ENCODE results near the gene PMM2.
"Not testable (repeated sequence)": the region's sequence is repeated elsewhere in the genome, so short reads cannot be mapped to it uniquely, and the experiment has no call there.

Gene PMM2

DNA sequence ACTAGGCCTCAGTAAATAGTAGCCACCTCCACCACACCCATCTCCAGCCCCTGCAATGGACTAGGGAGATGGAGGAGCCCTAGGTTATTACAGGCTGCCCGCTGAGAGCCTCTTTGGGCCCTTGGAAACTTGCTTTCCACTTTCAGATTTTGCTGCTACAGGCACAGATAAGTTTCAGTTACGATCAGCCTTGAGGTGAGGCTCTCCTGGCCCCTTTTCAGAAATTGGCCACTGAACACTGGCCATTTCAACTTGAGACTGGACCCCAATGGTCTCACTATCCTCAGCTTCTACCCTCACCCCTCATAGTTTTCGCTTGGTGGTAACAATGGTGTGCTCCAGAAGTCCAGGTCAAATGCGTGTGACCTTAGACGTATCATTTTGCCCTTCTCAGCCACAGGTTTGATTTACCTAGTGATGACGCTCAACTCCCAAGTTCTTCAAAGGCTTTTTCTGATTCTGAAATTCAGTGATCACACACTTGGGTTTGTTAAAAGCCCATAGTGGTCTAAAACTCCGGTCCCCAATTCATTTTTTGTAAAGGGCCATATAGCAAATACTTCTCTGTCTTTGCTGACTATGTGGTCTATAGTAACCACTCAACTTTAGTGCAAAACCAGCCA, 1.0 kb downstream of the PMM2 start:
- POLR2A ChIA-PET: no interaction called here

DNA sequence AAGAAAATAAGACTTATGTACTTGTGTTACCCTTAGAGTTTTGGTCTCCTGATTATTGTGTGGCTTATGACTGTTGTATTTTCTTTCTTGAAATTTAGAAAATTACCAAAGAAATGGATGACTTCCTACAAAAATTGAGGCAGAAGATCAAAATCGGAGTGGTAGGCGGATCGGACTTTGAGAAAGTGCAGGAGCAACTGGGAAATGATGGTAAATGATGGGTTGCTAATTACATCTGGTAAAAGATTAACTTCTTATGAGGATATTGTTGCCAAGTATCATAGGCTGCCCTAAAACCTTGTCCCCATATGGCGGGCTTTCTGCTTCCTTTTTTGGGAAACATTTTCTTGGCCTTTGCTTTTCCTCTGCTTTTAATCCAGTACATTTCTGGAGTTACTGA, 4.1 kb downstream of the PMM2 start:
- POLR2A ChIA-PET: no interaction called here
- CTCF ChIA-PET: no interaction called here
- TF ChIP-seq NFRKB (IDR thresholded peaks at IDR 0.05) (no peak), FOXM1 (IDR thresholded peaks at IDR 0.05; ENCODE audit: borderline replicate concordance) (no peak), TARDBP (IDR thresholded peaks at IDR 0.05) (no peak), L3MBTL2 (conservative IDR thresholded peaks at IDR 0.05) (no peak), FOXA1 (IDR thresholded peaks at IDR 0.05) (no peak), SP1 (IDR thresholded peaks at IDR 0.05) (no peak), ARNT (IDR thresholded peaks at IDR 0.05) (no peak), CTBP1 (IDR thresholded peaks at IDR 0.05; ENCODE audit: borderline replicate concordance) (no peak), BHLHE40 (IDR thresholded peaks at IDR 0.05; ENCODE audit: borderline replicate concordance) (no peak), SUZ12 (IDR thresholded peaks at IDR 0.05) (no peak)
- TF ChIP-seq, protein P1, sequence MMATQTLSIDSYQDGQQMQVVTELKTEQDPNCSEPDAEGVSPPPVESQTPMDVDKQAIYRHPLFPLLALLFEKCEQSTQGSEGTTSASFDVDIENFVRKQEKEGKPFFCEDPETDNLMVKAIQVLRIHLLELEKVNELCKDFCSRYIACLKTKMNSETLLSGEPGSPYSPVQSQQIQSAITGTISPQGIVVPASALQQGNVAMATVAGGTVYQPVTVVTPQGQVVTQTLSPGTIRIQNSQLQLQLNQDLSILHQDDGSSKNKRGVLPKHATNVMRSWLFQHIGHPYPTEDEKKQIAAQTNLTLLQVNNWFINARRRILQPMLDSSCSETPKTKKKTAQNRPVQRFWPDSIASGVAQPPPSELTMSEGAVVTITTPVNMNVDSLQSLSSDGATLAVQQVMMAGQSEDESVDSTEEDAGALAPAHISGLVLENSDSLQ (IDR thresholded peaks at IDR 0.05): no peak
- DNase-seq (ENCODE audit: extremely low spot score): no peak

More for the DNA sequence above, 1.0 kb downstream of the PMM2 start:
- CTCF ChIA-PET: no interaction called here
- no peak for TF ChIP-seq ARNT (IDR thresholded peaks at IDR 0.05)
- no peak for TF ChIP-seq SP1 (IDR thresholded peaks at IDR 0.05)
- no peak for TF ChIP-seq HDGF (IDR thresholded peaks at IDR 0.05; ENCODE audit: borderline replicate concordance)
- TF ChIP-seq ZNF384 (IDR thresholded peaks at IDR 0.05): no peak
- TF ChIP-seq SUZ12 (IDR thresholded peaks at IDR 0.05): no peak
- TF ChIP-seq FOXK2 (IDR thresholded peaks at IDR 0.05): no peak
- TF ChIP-seq, protein P1 (IDR thresholded peaks at IDR 0.05): no peak
- TF ChIP-seq BHLHE40 (IDR thresholded peaks at IDR 0.05; ENCODE audit: borderline replicate concordance): no peak
- no peak for TF ChIP-seq FOXA1 (IDR thresholded peaks at IDR 0.05)
- TF ChIP-seq LEF1 (IDR thresholded peaks at IDR 0.05; ENCODE audit: borderline replicate concordance): no peak
- no peak for TF ChIP-seq ELF4 (IDR thresholded peaks at IDR 0.05)
- TF ChIP-seq CTBP1 (IDR thresholded peaks at IDR 0.05; ENCODE audit: borderline replicate concordance): no peak
- TF ChIP-seq TARDBP (IDR thresholded peaks at IDR 0.05): no peak
- no peak for TF ChIP-seq FOXM1 (IDR thresholded peaks at IDR 0.05; ENCODE audit: borderline replicate concordance)
- DNase-seq (ENCODE audit: extremely low spot score): no peak

DNA sequence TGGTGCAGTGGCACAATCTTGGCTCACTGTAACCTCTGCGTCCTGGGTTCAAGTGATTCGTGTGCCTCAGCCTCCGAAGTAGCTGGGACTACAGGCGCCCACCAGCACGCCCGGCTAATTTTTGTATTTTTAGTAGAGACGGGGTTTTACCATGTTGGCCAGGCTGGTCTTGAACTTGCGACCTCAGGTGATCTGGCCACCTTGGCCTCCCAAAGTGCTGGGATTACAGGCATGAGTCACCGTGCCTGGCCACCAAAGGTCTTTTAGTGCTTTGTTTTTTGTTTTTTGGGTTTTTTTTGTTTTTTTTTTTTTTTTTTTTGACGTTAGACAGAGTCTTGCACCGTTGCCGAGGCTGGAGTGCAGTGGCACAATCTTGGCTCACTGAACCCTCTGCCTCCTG, 6.1 kb downstream of the PMM2 start:
- DNase-seq (ENCODE audit: extremely low spot score); CTCF ChIA-PET; POLR2A ChIA-PET: not testable (repeated sequence)

DNA sequence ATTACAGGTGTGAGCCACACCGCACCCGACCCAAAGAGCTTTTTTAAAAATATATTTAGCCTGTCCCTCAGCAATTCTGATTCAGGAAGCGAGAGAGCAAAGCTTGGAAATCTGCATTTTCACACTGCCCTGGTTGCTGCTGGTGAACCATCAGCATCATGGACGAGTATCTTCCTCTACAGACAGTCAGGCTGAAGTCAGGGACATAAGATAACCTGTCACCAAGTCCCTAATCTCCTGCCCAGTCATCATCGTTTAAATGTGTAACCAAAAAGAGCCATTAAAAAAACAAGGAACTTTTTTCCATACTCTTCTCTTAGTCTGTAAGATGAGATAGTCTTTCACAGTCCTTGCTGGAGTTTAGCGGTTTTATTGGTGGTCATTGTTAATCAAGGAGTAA, 6.7 kb downstream of the PMM2 start:
- no peak for DNase-seq (ENCODE audit: extremely low spot score)
- ChIA-PET CTCF (no interaction called here), POLR2A (no interaction called here)
- TF ChIP-seq SP1 (IDR thresholded peaks at IDR 0.05): no peak
- TF ChIP-seq LEF1 (IDR thresholded peaks at IDR 0.05; ENCODE audit: borderline replicate concordance): no peak

DNA sequence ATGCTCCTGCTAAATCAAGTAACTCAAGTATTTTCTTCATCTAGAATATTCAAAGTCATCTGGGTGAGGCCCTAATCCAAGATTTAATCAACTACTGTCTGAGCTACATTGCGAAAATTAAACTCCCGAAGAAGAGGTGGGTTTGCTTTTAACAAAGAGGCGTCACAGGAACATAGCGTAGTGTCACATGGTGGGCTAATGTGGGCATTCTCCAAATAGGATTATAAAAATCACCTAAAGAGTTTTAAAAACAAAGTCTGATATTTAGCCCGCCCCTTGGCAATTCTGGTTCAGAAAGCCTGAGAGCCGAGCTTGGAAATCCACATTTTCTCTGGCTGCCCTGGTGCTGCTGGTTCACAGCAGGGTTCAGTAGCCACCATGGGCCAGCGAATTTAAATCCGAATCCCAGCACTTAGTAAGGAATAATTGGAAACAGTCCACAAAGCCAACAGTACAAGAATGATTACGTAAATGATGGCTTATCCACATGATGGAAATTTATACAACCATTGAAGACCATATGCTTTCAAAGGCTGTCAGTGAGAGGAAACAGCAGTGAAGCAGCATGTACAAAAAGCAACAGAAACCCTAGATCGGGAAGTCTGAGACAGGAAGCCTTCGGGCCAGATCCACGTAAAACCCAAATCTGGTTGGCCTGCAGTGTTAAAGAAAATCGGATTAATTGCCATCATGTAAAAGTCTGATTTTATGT, 8.8 kb downstream of the PMM2 start:
- CTCF ChIA-PET: no interaction called here
- TF ChIP-seq ARNT (IDR thresholded peaks at IDR 0.05) (no peak), FOXK2 (IDR thresholded peaks at IDR 0.05) (no peak), SUZ12 (IDR thresholded peaks at IDR 0.05) (no peak), LEF1 (IDR thresholded peaks at IDR 0.05; ENCODE audit: borderline replicate concordance) (no peak), NFRKB (IDR thresholded peaks at IDR 0.05) (no peak), L3MBTL2 (conservative IDR thresholded peaks at IDR 0.05) (no peak), ZNF384 (IDR thresholded peaks at IDR 0.05) (no peak), BHLHE40 (IDR thresholded peaks at IDR 0.05; ENCODE audit: borderline replicate concordance) (no peak), CTBP1 (IDR thresholded peaks at IDR 0.05; ENCODE audit: borderline replicate concordance) (no peak), FOXM1 (IDR thresholded peaks at IDR 0.05; ENCODE audit: borderline replicate concordance) (no peak), TARDBP (IDR thresholded peaks at IDR 0.05) (no peak), FOXA1 (IDR thresholded peaks at IDR 0.05) (no peak)
- TF ChIP-seq, protein P1 (IDR thresholded peaks at IDR 0.05): no peak
- DNase-seq (ENCODE audit: extremely low spot score): no peak
- POLR2A ChIA-PET: no interaction called here

DNA sequence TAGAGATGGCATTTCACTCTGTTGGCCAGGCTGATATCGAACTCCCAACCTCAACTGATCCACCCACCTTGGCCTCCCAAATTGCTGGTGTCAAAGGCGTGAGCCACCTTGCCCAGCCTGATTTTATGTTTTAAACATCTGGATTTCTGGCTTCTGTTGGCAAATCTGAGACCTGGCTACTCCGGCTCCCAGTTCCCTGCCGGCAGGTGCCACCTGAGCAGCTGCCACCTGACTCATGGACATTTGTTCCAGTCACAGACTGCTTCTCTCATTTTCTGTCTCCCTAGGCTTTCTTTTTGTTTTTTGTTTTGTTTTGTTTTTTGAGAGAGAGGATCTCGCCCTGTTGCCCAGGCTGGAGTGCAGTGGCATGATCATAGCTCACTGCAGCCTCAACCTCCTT, 9.6 kb downstream of the PMM2 start:
- CTCF ChIA-PET: no interaction called here
- DNase-seq (ENCODE audit: extremely low spot score): no peak
- POLR2A ChIA-PET: no interaction called here
- TF ChIP-seq L3MBTL2 (conservative IDR thresholded peaks at IDR 0.05): no peak
- no peak for TF ChIP-seq SP1 (IDR thresholded peaks at IDR 0.05)
- TF ChIP-seq TARDBP (IDR thresholded peaks at IDR 0.05): no peak
- TF ChIP-seq CTBP1 (IDR thresholded peaks at IDR 0.05; ENCODE audit: borderline replicate concordance): no peak
- no peak for TF ChIP-seq BHLHE40 (IDR thresholded peaks at IDR 0.05; ENCODE audit: borderline replicate concordance)
- TF ChIP-seq, protein P1 (IDR thresholded peaks at IDR 0.05): no peak
- TF ChIP-seq ARNT (IDR thresholded peaks at IDR 0.05): no peak
- TF ChIP-seq NFRKB (IDR thresholded peaks at IDR 0.05): no peak
- TF ChIP-seq ELF4 (IDR thresholded peaks at IDR 0.05): no peak
